ENCODE data around the gene IP6K1. TPM values are rescaled to one million over a fixed set of nuclear protein-coding genes. Genes with fewer than 3 reads are reported as not detected.
A peak's percentile ranks its signal among the peaks of the same experiment; 100 is the strongest.
"Not testable (repeated sequence)": the region's sequence is repeated elsewhere in the genome, so short reads cannot be mapped to it uniquely, and the experiment has no call there.

The IP6K1 gene
- total RNA-seq, 1 experiment from 2014 or later: 44.8 TPM

DNA sequence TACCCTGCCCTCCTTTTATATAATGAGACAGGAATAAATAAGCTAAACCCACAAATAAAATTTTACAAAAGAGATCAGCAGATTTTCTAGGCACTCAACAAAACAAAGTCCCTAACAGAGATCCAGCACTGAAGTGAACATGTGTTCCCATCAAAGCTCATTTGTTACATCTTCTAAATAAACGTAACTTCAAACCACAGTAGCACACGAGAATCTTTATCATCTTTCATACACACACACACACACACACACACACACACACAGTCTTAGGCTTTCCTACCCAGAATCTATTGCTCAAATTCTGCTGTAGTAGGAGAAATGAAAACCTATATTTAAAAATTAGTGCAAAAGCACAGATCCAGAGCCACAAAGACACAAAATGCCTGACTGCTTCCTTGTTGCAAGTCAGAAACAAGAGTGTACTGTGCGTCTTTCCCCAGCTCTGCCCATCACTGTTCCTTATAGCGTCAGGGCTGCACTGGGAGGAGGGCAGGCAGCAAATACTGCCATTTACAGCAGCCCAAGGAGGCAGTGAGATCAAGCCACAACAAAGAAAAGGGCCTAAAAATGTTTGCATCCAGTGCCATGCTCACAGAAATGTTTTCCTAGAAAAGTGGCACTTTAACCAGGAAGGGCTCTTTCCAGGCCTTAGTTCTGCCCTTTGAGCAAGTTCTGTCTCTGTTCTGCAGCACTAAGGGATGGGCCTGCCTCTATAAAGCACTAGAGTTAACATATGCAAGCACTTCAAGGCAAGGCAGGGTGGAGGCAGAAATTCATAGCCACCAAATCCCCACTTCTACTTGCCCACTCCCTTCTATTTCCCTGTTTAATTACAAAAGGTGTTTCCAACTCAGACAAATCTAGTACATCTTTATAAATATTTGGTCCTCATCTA, 6.0 kb downstream of the IP6K1 start:
- Mint-ChIP-seq H3K36me3 (ENCODE audit: insufficient read depth, unreplicated experiment) (peaks cover 42% of the 10 kb centered on the region), H3K9me3 (ENCODE audit: unreplicated experiment) (no peaks in the 10 kb centered on the region), H3K27me3 (ENCODE audit: insufficient read depth, unreplicated experiment) (no peaks in the 10 kb centered on the region), H3K4me1 (ENCODE audit: insufficient read depth, unreplicated experiment) (peaks cover 8% of the 10 kb centered on the region), H3K27ac (ENCODE audit: low read depth, unreplicated experiment) (peak overlapping the region; percentile 35), H3K4me3 (ENCODE audit: unreplicated experiment) (no peak overlapping the region)
- TF ChIP-seq, protein P1, sequence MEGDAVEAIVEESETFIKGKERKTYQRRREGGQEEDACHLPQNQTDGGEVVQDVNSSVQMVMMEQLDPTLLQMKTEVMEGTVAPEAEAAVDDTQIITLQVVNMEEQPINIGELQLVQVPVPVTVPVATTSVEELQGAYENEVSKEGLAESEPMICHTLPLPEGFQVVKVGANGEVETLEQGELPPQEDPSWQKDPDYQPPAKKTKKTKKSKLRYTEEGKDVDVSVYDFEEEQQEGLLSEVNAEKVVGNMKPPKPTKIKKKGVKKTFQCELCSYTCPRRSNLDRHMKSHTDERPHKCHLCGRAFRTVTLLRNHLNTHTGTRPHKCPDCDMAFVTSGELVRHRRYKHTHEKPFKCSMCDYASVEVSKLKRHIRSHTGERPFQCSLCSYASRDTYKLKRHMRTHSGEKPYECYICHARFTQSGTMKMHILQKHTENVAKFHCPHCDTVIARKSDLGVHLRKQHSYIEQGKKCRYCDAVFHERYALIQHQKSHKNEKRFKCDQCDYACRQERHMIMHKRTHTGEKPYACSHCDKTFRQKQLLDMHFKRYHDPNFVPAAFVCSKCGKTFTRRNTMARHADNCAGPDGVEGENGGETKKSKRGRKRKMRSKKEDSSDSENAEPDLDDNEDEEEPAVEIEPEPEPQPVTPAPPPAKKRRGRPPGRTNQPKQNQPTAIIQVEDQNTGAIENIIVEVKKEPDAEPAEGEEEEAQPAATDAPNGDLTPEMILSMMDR (IDR thresholded peaks at IDR 0.05; ENCODE audit: unreplicated experiment): no peak
- intact Hi-C loops (cut with micrococcal nuclease): no loop called here
- no peak for DNase-seq (ENCODE audit: unreplicated experiment)
- ChIA-PET CTCF (no interaction called here), POLR2A (interaction anchor here (1.4 kb wide), 1 partner anchor 23 kb away, joined by 3 read pairs; no protein-coding TSS in a partner anchor)
- no TSS peak for BruUV-seq (replicated peaks)

DNA sequence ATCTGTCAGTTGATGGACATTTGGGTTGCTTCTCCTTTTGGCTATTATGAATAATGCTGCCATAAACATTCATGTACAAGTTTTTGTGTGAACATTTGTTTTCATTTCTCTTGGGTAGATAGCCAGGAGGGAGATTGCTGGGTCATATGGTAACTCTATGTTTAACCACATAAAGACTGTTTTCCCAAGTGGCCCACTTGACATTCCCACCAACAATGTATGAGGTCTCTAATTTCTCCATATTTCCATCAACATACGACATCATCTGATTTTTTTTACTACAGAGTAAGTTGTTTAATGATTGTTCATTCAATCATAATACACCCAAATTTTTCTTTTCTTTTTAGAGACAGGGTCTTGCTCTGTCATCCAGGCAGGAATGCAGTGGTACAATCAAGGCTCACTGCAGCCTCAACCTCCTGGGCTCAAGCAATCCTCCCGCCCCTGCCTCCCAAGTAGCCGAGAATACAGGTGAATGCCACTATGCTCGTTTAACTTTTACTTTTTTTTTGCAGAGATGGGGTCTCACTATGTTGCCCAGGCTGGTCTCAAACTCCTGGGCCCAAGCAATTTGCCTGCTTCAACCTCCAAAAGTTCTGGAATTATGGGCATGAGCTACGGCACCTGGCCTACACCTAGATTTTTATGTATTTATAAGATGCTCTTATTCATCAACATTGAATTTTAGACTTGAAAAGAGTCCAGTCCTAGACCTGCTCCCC, 6.8 kb downstream of the IP6K1 start:
- H3K27me3 Mint-ChIP-seq (ENCODE audit: insufficient read depth, unreplicated experiment): no peaks in the 10 kb centered on the region
- intact Hi-C loops (cut with micrococcal nuclease): no loop called here
- TF ChIP-seq, protein P1 (IDR thresholded peaks at IDR 0.05; ENCODE audit: unreplicated experiment): no peak
- ChIA-PET POLR2A (interaction anchor here (1.0 kb wide), 1 partner anchor 55 kb away, joined by 4 read pairs; no protein-coding TSS in a partner anchor), CTCF (no interaction called here)
- no peak overlapping the region for H3K4me3 Mint-ChIP-seq (ENCODE audit: unreplicated experiment)
- H3K9me3 Mint-ChIP-seq (ENCODE audit: unreplicated experiment): no peaks in the 10 kb centered on the region
- DNase-seq (ENCODE audit: unreplicated experiment): no peak
- H3K27ac Mint-ChIP-seq (ENCODE audit: low read depth, unreplicated experiment): no peak overlapping the region
- BruUV-seq (replicated peaks): no TSS peak
- H3K4me1 Mint-ChIP-seq (ENCODE audit: insufficient read depth, unreplicated experiment): peaks cover 8% of the 10 kb centered on the region
- peaks cover 42% of the 10 kb centered on the region for H3K36me3 Mint-ChIP-seq (ENCODE audit: insufficient read depth, unreplicated experiment)

DNA sequence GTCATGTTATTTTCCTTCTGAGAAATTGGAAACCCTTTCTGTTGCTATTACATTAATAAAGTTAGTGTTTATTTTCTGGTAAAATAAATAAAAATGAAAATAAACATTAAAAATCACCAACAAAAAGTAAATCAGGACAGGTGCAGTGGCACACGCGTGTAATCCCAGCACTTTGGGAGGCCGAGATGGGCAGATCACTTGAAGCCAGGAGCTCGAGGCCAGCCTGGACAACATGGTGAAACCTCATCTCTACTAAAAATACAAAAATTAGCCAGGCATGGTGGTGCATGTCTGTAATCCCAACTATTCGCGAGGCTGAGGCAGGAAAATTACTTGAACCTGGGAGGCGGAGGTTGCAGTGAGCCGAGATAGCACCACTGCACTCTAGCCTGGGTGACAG, 10.2 kb downstream of the IP6K1 start:
- H3K27me3 Mint-ChIP-seq (ENCODE audit: insufficient read depth, unreplicated experiment); BruUV-seq (replicated peaks); H3K9me3 Mint-ChIP-seq (ENCODE audit: unreplicated experiment); DNase-seq (ENCODE audit: unreplicated experiment); intact Hi-C loops (cut with micrococcal nuclease); H3K4me3 Mint-ChIP-seq (ENCODE audit: unreplicated experiment); H3K4me1 Mint-ChIP-seq (ENCODE audit: insufficient read depth, unreplicated experiment); H3K27ac Mint-ChIP-seq (ENCODE audit: low read depth, unreplicated experiment): not testable (repeated sequence)
- peaks cover 26% of the 10 kb centered on the region for H3K36me3 Mint-ChIP-seq (ENCODE audit: insufficient read depth, unreplicated experiment)
- CTCF ChIA-PET: interaction anchor here (0.7 kb wide), 2 partner anchors 63 to 328 kb away, joined by 3 read pairs; no protein-coding TSS in a partner anchor
- POLR2A ChIA-PET: interaction anchor here (0.7 to 3.5 kb wide), 2 partner anchors 10 to 105 kb away, joined by 4 to 19 read pairs; partner anchors contain the start of gene IP6K1

DNA sequence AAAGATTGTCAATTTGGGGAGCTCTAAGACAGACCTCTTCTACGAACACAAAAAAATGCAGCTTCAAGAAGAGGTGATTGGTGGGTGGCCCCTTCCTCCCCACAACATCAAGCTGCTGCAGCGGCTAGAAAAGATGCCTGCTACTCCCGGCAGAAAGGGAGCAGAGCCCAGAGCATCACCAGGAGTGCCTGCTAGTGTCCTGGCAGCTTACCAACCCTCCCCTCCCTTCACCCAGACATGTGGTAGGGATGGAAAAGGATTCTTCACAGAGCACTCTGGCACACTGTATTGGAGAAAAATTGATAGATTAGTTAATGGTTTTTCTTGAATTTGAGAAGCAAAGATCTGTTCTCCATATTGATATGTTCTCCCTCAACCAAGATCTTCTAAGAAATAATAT, 10.8 kb downstream of the IP6K1 start:
- BruUV-seq (replicated peaks): no TSS peak
- DNase-seq (ENCODE audit: unreplicated experiment): no peak
- Mint-ChIP-seq H3K36me3 (ENCODE audit: insufficient read depth, unreplicated experiment) (peaks cover 22% of the 10 kb centered on the region), H3K4me3 (ENCODE audit: unreplicated experiment) (no peak overlapping the region), H3K27me3 (ENCODE audit: insufficient read depth, unreplicated experiment) (no peaks in the 10 kb centered on the region), H3K27ac (ENCODE audit: low read depth, unreplicated experiment) (no peak overlapping the region), H3K4me1 (ENCODE audit: insufficient read depth, unreplicated experiment) (peaks cover 8% of the 10 kb centered on the region), H3K9me3 (ENCODE audit: unreplicated experiment) (no peaks in the 10 kb centered on the region)
- ChIA-PET POLR2A (interaction anchor here (3.5 kb wide), 1 partner anchor 11 kb away, joined by 19 read pairs; the partner anchor contains the start of gene IP6K1), CTCF (interaction anchor here (0.6 to 0.7 kb wide), 3 partner anchors 64 to 346 kb away, joined by 3 read pairs; no protein-coding TSS in a partner anchor)
- TF ChIP-seq, protein P1 (IDR thresholded peaks at IDR 0.05; ENCODE audit: unreplicated experiment): no peak
- intact Hi-C loops (cut with micrococcal nuclease): no loop called here
